Raji (cell line): Measurements from ENCODE around the gene SCMH1.

Source experiments
- POLR2A ChIP-seq: IDR thresholded peaks from 2 replicates; pipeline ENCODE4 v1.6.1; 2011; ENCODE audit warnings: low read depth, low read length, control low read depth; ENCODE audit not compliant: insufficient read depth

SCMH1 gene

GRCh38 chr1:41232305-41232704, 9.8 kb downstream of the SCMH1 start:
- no peak for TF ChIP-seq POLR2A

- TF ChIP-seq POLR2A: no peak
Measured at GRCh38 chr1:41230656-41231055, 11.4 kb downstream of the SCMH1 start.

GRCh38 chr1:41226815-41227434, 15.2 kb downstream of the SCMH1 start:
- no peak for TF ChIP-seq POLR2A

GRCh38 chr1:41225495-41225894, 16.6 kb downstream of the SCMH1 start:
- TF ChIP-seq POLR2A: no peak

- TF ChIP-seq POLR2A: no peak
Measured at GRCh38 chr1:41222496-41222895, 19.6 kb downstream of the SCMH1 start.

GRCh38 chr1:41221995-41222394, 20.1 kb downstream of the SCMH1 start:
- no peak for TF ChIP-seq POLR2A

GRCh38 chr1:41218152-41218551, 24.0 kb downstream of the SCMH1 start:
- no peak for TF ChIP-seq POLR2A

GRCh38 chr1:41217441-41217840, 24.7 kb downstream of the SCMH1 start:
- no peak for TF ChIP-seq POLR2A

GRCh38 chr1:41215623-41216022, 26.5 kb downstream of the SCMH1 start:
- no peak for TF ChIP-seq POLR2A

- no peak for TF ChIP-seq POLR2A
Measured at GRCh38 chr1:41213341-41213740, 28.8 kb downstream of the SCMH1 start.

- no peak for TF ChIP-seq POLR2A
Measured at GRCh38 chr1:41200728-41201127, 41.4 kb downstream of the SCMH1 start.

GRCh38 chr1:41199375-41199774, 42.7 kb downstream of the SCMH1 start:
- no peak for TF ChIP-seq POLR2A

GRCh38 chr1:41192456-41193178, 49.5 kb downstream of the SCMH1 start:
- no peak for TF ChIP-seq POLR2A

GRCh38 chr1:41184446-41184845, 57.7 kb downstream of the SCMH1 start:
- TF ChIP-seq POLR2A: no peak

GRCh38 chr1:41175546-41175945, 66.6 kb downstream of the SCMH1 start:
- no peak for TF ChIP-seq POLR2A

- no peak for TF ChIP-seq POLR2A
Measured at GRCh38 chr1:41174170-41174569, 67.9 kb downstream of the SCMH1 start.

GRCh38 chr1:41173651-41174050, 68.5 kb downstream of the SCMH1 start:
- TF ChIP-seq POLR2A: no peak
